ENCODE measurements around the gene CUL2.

DNA sequence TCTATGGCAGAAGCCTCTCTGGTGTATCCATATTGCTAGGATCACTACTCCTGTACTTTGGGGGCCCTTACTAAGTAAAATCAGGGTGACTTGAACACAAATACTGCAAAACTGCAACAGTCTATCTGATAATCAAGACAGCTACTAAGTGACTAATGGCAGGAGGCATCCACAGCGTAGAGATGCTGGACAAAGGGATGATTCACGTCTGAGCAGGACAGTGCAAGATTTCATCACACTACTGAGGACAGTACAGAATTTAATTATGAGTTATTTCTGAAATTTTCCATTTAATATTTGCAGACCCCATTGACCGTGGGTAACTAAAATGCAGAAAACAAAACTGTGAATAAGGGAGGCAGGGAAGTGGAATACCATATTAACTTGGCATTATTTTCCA, 10.4 kb downstream of the CUL2 start:
- TF ChIP-seq, protein P1, sequence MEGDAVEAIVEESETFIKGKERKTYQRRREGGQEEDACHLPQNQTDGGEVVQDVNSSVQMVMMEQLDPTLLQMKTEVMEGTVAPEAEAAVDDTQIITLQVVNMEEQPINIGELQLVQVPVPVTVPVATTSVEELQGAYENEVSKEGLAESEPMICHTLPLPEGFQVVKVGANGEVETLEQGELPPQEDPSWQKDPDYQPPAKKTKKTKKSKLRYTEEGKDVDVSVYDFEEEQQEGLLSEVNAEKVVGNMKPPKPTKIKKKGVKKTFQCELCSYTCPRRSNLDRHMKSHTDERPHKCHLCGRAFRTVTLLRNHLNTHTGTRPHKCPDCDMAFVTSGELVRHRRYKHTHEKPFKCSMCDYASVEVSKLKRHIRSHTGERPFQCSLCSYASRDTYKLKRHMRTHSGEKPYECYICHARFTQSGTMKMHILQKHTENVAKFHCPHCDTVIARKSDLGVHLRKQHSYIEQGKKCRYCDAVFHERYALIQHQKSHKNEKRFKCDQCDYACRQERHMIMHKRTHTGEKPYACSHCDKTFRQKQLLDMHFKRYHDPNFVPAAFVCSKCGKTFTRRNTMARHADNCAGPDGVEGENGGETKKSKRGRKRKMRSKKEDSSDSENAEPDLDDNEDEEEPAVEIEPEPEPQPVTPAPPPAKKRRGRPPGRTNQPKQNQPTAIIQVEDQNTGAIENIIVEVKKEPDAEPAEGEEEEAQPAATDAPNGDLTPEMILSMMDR (IDR thresholded peaks at IDR 0.05) = no peak
- TF ChIP-seq POLR2A (IDR thresholded peaks at IDR 0.05) = no peak
- no peak for TF ChIP-seq EP300 (IDR thresholded peaks at IDR 0.05)
